GM19351 (cell line): ENCODE results near the gene PKN1.

Experiments used
- ATAC-seq: cut with Tn5 transposase; IDR thresholded peaks from one replicate; pipeline ENCODE4 v1.9.1; 2021; ENCODE audit warnings: mild to moderate bottlenecking, moderate library complexity; ENCODE audit not compliant: unreplicated experiment

The PKN1 gene

GRCh38 chr19:14510311-14511228 is 77.5 kb downstream of the PKN1 start:
- no peak for ATAC-seq

GRCh38 chr19:14511229-14511593 is 78.1 kb downstream of the PKN1 start:
- ATAC-seq, result no peak

- ATAC-seq, result no peak
These were observed 79.4 kb downstream of the PKN1 start for GRCh38 chr19:14512406-14512961.

- ATAC-seq, result no peak
These were observed 81.2 kb downstream of the PKN1 start for GRCh38 chr19:14514215-14514863.

- ATAC-seq, result no peak
These were observed 82.5 kb downstream of the PKN1 start for GRCh38 chr19:14515501-14516047.

GRCh38 chr19:14516048-14516534 is 83.0 kb downstream of the PKN1 start:
- ATAC-seq, result no peak

- no peak for ATAC-seq
These were observed 83.8 kb downstream of the PKN1 start for GRCh38 chr19:14516746-14517438.

- ATAC-seq, result no peak
These were observed 84.3 kb downstream of the PKN1 start for GRCh38 chr19:14517446-14517839.

- ATAC-seq, result peak; percentile 55
These were observed 84.9 kb downstream of the PKN1 start, which contains the start of gene DNAJB1 for GRCh38 chr19:14517840-14518505. Gene DNAJB1, minus strand, starts transcription at chr19:14518397. Its CDS starts 48 bp downstream, at chr19:14518349.

GRCh38 chr19:14519245-14519859 is 86.2 kb downstream of the PKN1 start:
- no peak for ATAC-seq

- ATAC-seq, result no peak
These were observed 86.8 kb downstream of the PKN1 start for GRCh38 chr19:14519860-14520407.

GRCh38 chr19:14520543-14520942 is 87.4 kb downstream of the PKN1 start:
- no peak for ATAC-seq
